Measurements from ENCODE around the gene PMIS2. TPM values are rescaled to one million over a fixed set of nuclear protein-coding genes. Genes with fewer than 3 reads are reported as not detected.

The PMIS2 gene
- total RNA-seq, 1 donor from 2014 or later = not detected

GRCh38 chr19:35560677-35561076, 25.3 kb upstream of the PMIS2 start:
- H3K27ac Mint-ChIP-seq = no peak overlapping the region
- no peak for TF ChIP-seq CTCF (IDR thresholded peaks at IDR 0.05; ENCODE audit: unreplicated experiment)
- DNase-seq (ENCODE audit: low spot score, unreplicated experiment) = no peak
- no peaks in the 10 kb centered on the region for H3K36me3 Mint-ChIP-seq (ENCODE audit: insufficient read depth)
- H3K4me3 Mint-ChIP-seq (ENCODE audit: low read depth) = no peak overlapping the region
- no peaks in the 10 kb centered on the region for H3K4me1 Mint-ChIP-seq (ENCODE audit: low read depth)
- no peaks in the 10 kb centered on the region for H3K9me3 Mint-ChIP-seq (ENCODE audit: low read depth)
- H3K27me3 Mint-ChIP-seq = peaks cover 71% of the 10 kb centered on the region

- H3K4me3 Mint-ChIP-seq (ENCODE audit: low read depth) = no peak overlapping the region
- no peaks in the 10 kb centered on the region for H3K4me1 Mint-ChIP-seq (ENCODE audit: low read depth)
- no peak overlapping the region for H3K27ac Mint-ChIP-seq
- no peak for TF ChIP-seq CTCF (IDR thresholded peaks at IDR 0.05; ENCODE audit: unreplicated experiment)
- DNase-seq (ENCODE audit: low spot score, unreplicated experiment) = no peak
- H3K27me3 Mint-ChIP-seq = peaks cover 64% of the 10 kb centered on the region
- H3K36me3 Mint-ChIP-seq (ENCODE audit: insufficient read depth) = no peaks in the 10 kb centered on the region
- no peaks in the 10 kb centered on the region for H3K9me3 Mint-ChIP-seq (ENCODE audit: low read depth)
Measured at GRCh38 chr19:35561436-35561835, 24.5 kb upstream of the PMIS2 start.

GRCh38 chr19:35562336-35562735, 23.6 kb upstream of the PMIS2 start:
- DNase-seq (ENCODE audit: low spot score, unreplicated experiment) = no peak
- Mint-ChIP-seq H3K4me3 (ENCODE audit: low read depth) (no peak overlapping the region), H3K4me1 (ENCODE audit: low read depth) (no peaks in the 10 kb centered on the region), H3K9me3 (ENCODE audit: low read depth) (no peaks in the 10 kb centered on the region), H3K27me3 (peaks cover 61% of the 10 kb centered on the region), H3K36me3 (ENCODE audit: insufficient read depth) (no peaks in the 10 kb centered on the region), H3K27ac (no peak overlapping the region)
- no peak for TF ChIP-seq CTCF (IDR thresholded peaks at IDR 0.05; ENCODE audit: unreplicated experiment)

GRCh38 chr19:35562776-35563175, 23.2 kb upstream of the PMIS2 start:
- TF ChIP-seq CTCF (IDR thresholded peaks at IDR 0.05; ENCODE audit: unreplicated experiment) = no peak
- no peaks in the 10 kb centered on the region for H3K4me1 Mint-ChIP-seq (ENCODE audit: low read depth)
- no peak overlapping the region for H3K27ac Mint-ChIP-seq
- H3K36me3 Mint-ChIP-seq (ENCODE audit: insufficient read depth) = no peaks in the 10 kb centered on the region
- H3K27me3 Mint-ChIP-seq = peaks cover 58% of the 10 kb centered on the region
- no peak for DNase-seq (ENCODE audit: low spot score, unreplicated experiment)
- no peak overlapping the region for H3K4me3 Mint-ChIP-seq (ENCODE audit: low read depth)
- H3K9me3 Mint-ChIP-seq (ENCODE audit: low read depth) = no peaks in the 10 kb centered on the region

GRCh38 chr19:35563207-35563829, 22.7 kb upstream of the PMIS2 start, which contains the start of gene ATP4A:
TSS of gene ATP4A (minus strand) at chr19:35563658. CDS start at chr19:35563629, 29 bp downstream.
- H3K27me3 Mint-ChIP-seq = peaks cover 56% of the 10 kb centered on the region
- no peaks in the 10 kb centered on the region for H3K36me3 Mint-ChIP-seq (ENCODE audit: insufficient read depth)
- DNase-seq (ENCODE audit: low spot score, unreplicated experiment) = no peak
- no peaks in the 10 kb centered on the region for H3K4me1 Mint-ChIP-seq (ENCODE audit: low read depth)
- no peak within 1 kb of the TSS for H3K27ac Mint-ChIP-seq
- TF ChIP-seq CTCF (IDR thresholded peaks at IDR 0.05; ENCODE audit: unreplicated experiment) = no peak
- no peak within 1 kb of the TSS for H3K4me3 Mint-ChIP-seq (ENCODE audit: low read depth)
- H3K9me3 Mint-ChIP-seq (ENCODE audit: low read depth) = no peaks in the 10 kb centered on the region

Data from progenitor cell of endocrine pancreas (in vitro differentiated cells).